Measurements from ENCODE around the gene PARVG. TPM values are rescaled to one million over a fixed set of nuclear protein-coding genes. Genes with fewer than 3 reads are reported as not detected.

PARVG gene
- polyA plus RNA-seq, 1 donor from 2014 or later: 120 TPM

- no peaks in the 10 kb centered on the region for H3K9me3 Mint-ChIP-seq
- no peak overlapping the region for H3K4me3 Mint-ChIP-seq
- H3K36me3 Mint-ChIP-seq: peaks cover 13% of the 10 kb centered on the region
- peak overlapping the region in 1 of 3 donors; percentile 50 for H3K27ac Mint-ChIP-seq
- no peaks in the 10 kb centered on the region for H3K27me3 Mint-ChIP-seq
- H3K4me1 Mint-ChIP-seq: peaks cover 20 to 23% (median 21%) of the 10 kb centered on the region in 3 donors
Measured at GRCh38 chr22:44203203-44203602, 22.5 kb downstream of the PARVG start.

GRCh38 chr22:44204739-44205515 lies 24.2 kb downstream of the PARVG start:
- peak overlapping the region in 3 of 4 donors; percentile 44 to 86 (median 75) for H3K4me3 Mint-ChIP-seq
- peaks cover 2 to 11% (median 2%) of the 10 kb centered on the region in 3 donors for H3K9me3 Mint-ChIP-seq
- H3K27ac Mint-ChIP-seq: peak overlapping the region; percentile 9 to 73 (median 46)
- H3K27me3 Mint-ChIP-seq: no peaks in the 10 kb centered on the region
- peaks cover 28 to 37% (median 32%) of the 10 kb centered on the region in 3 donors for H3K4me1 Mint-ChIP-seq
- peaks cover 7% of the 10 kb centered on the region for H3K36me3 Mint-ChIP-seq

- Mint-ChIP-seq H3K27ac (peak overlapping the region in 1 of 3 donors; percentile 73), H3K4me3 (peak overlapping the region in 2 of 4 donors; percentile 75 to 86), H3K4me1 (peaks cover 28 to 37% (median 32%) of the 10 kb centered on the region in 3 donors)
Measured at GRCh38 chr22:44205516-44206329, 25.0 kb downstream of the PARVG start.

GRCh38 chr22:44206330-44206645 lies 25.6 kb downstream of the PARVG start:
- Mint-ChIP-seq H3K27ac (peak overlapping the region in 1 of 3 donors; percentile 53), H3K36me3 (peaks cover 7% of the 10 kb centered on the region), H3K4me1 (peaks cover 28 to 37% (median 32%) of the 10 kb centered on the region in 3 donors), H3K27me3 (no peaks in the 10 kb centered on the region), H3K4me3 (no peak overlapping the region), H3K9me3 (peaks cover 2 to 15% (median 4%) of the 10 kb centered on the region in 3 donors)

More at GRCh38 chr22:44205516-44206329, 25.0 kb downstream of the PARVG start:
- peaks cover 2 to 15% (median 4%) of the 10 kb centered on the region in 3 donors for H3K9me3 Mint-ChIP-seq
- peaks cover 7% of the 10 kb centered on the region for H3K36me3 Mint-ChIP-seq
- H3K27me3 Mint-ChIP-seq: no peaks in the 10 kb centered on the region

GRCh38 chr22:44206696-44207095 lies 26.0 kb downstream of the PARVG start:
- H3K9me3 Mint-ChIP-seq: peaks cover 2 to 15% (median 4%) of the 10 kb centered on the region in 3 donors
- peaks cover 29 to 37% (median 32%) of the 10 kb centered on the region in 3 donors for H3K4me1 Mint-ChIP-seq
- H3K4me3 Mint-ChIP-seq: peak overlapping the region in 1 of 4 donors; percentile 66
- H3K27ac Mint-ChIP-seq: peak overlapping the region in 1 of 3 donors; percentile 53
- H3K36me3 Mint-ChIP-seq: peaks cover 7% of the 10 kb centered on the region
- H3K27me3 Mint-ChIP-seq: no peaks in the 10 kb centered on the region

GRCh38 chr22:44207173-44207980 lies 26.7 kb downstream of the PARVG start:
- Mint-ChIP-seq H3K4me1 (peaks cover 30 to 37% (median 33%) of the 10 kb centered on the region in 3 donors), H3K9me3 (peaks cover 2 to 15% (median 4%) of the 10 kb centered on the region in 3 donors), H3K27me3 (no peaks in the 10 kb centered on the region), H3K27ac (peak overlapping the region in 1 of 3 donors; percentile 14), H3K36me3 (peaks cover 7% of the 10 kb centered on the region), H3K4me3 (peak overlapping the region in 1 of 4 donors; percentile 66)

GRCh38 chr22:44207981-44208317 lies 27.2 kb downstream of the PARVG start:
- Mint-ChIP-seq H3K27ac (peak overlapping the region in 2 of 3 donors; percentile 14 to 15), H3K36me3 (peaks cover 5% of the 10 kb centered on the region), H3K27me3 (no peaks in the 10 kb centered on the region), H3K4me1 (peaks cover 30 to 33% (median 32%) of the 10 kb centered on the region in 3 donors), H3K9me3 (peaks cover 2 to 15% (median 4%) of the 10 kb centered on the region in 3 donors), H3K4me3 (no peak overlapping the region)

- Mint-ChIP-seq H3K4me1 (peaks cover 26 to 30% (median 27%) of the 10 kb centered on the region in 3 donors), H3K4me3 (no peak overlapping the region), H3K27ac (peak overlapping the region in 1 of 3 donors; percentile 48), H3K27me3 (no peaks in the 10 kb centered on the region), H3K36me3 (peaks cover 2% of the 10 kb centered on the region), H3K9me3 (peaks cover 2 to 15% (median 4%) of the 10 kb centered on the region in 3 donors)
Measured at GRCh38 chr22:44209343-44209742, 28.6 kb downstream of the PARVG start.

- Mint-ChIP-seq H3K36me3 (peaks cover 2% of the 10 kb centered on the region), H3K27me3 (no peaks in the 10 kb centered on the region), H3K4me1 (peaks cover 16 to 21% (median 16%) of the 10 kb centered on the region in 3 donors), H3K27ac (peak overlapping the region in 1 of 3 donors; percentile 50), H3K4me3 (no peak overlapping the region), H3K9me3 (peaks cover 2 to 15% (median 4%) of the 10 kb centered on the region in 3 donors)
Measured at GRCh38 chr22:44210722-44211121, 30.0 kb downstream of the PARVG start.

GRCh38 chr22:44211256-44211945 lies 30.7 kb downstream of the PARVG start:
- peak overlapping the region in 2 of 3 donors; percentile 50 to 71 for H3K27ac Mint-ChIP-seq
- no peaks in the 10 kb centered on the region for H3K27me3 Mint-ChIP-seq
- H3K9me3 Mint-ChIP-seq: peaks cover 2 to 15% (median 4%) of the 10 kb centered on the region in 3 donors
- H3K4me1 Mint-ChIP-seq: peaks cover 16 to 21% (median 18%) of the 10 kb centered on the region in 3 donors
- peak overlapping the region in 1 of 4 donors; percentile 58 for H3K4me3 Mint-ChIP-seq
- peaks cover 2% of the 10 kb centered on the region for H3K36me3 Mint-ChIP-seq

- Mint-ChIP-seq H3K4me1 (peaks cover 15 to 21% (median 20%) of the 10 kb centered on the region in 3 donors), H3K36me3 (peaks cover 2% of the 10 kb centered on the region), H3K27me3 (no peaks in the 10 kb centered on the region), H3K27ac (peak overlapping the region in 1 of 3 donors; percentile 71), H3K9me3 (peaks cover 2 to 15% (median 4%) of the 10 kb centered on the region in 3 donors), H3K4me3 (no peak overlapping the region)
Measured at GRCh38 chr22:44211946-44212930, 31.5 kb downstream of the PARVG start.

GRCh38 chr22:44212936-44213335 lies 32.2 kb downstream of the PARVG start:
- H3K4me3 Mint-ChIP-seq: no peak overlapping the region
- H3K36me3 Mint-ChIP-seq: no peaks in the 10 kb centered on the region
- no peaks in the 10 kb centered on the region for H3K27me3 Mint-ChIP-seq
- peaks cover 13 to 19% (median 17%) of the 10 kb centered on the region in 3 donors for H3K4me1 Mint-ChIP-seq
- no peak overlapping the region for H3K27ac Mint-ChIP-seq
- H3K9me3 Mint-ChIP-seq: peaks cover 2 to 15% (median 4%) of the 10 kb centered on the region in 3 donors
